ENCODE results near the gene RASAL2.

Gene RASAL2

DNA sequence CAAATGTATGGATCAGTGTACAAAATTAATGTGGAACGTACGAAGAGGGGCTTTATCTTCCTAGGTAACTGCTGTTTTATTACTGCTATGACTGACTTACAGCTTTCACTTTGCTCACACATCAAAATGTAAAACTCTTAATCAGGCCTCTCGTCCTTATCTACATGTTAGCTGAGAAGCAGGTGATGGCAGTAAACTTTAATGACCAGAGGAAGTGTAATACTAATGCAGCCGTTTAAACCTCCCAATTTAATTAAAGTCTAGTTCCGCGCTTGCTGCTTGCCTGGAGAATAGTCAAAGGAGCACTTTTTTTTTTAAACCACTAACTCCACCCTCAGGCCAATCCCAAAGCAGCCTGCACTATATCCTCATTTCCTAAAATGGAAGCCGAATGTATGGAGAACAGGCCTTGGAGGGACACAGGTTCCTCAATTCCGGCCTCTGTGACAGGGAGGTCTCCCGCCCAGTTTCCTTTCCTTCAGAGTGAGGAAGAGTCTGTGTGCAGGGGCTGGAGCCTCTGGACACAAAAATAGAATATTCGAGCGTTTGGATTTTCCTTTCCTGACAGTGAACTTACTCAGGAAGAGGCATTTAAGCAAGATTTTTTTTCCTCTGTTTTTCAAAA lies 36.7 kb upstream of the RASAL2 start:
- Histone ChIP-seq H3K27me3 (replicated peaks; ENCODE audit: control insufficient read depth, insufficient read depth, low read length) (no peaks in the 10 kb centered on the region; the same call in 1 of the 2 replicates), H3K4me3 (replicated peaks; ENCODE audit: low read depth, low read length) (no peak overlapping the region), H3K36me3 (ENCODE audit: control insufficient read depth, insufficient read depth, low read length) (no peaks in the 10 kb centered on the region)
- DNase-seq (ENCODE audit: extremely low read depth, insufficient read length) = no peak
- TF ChIP-seq, protein P1, sequence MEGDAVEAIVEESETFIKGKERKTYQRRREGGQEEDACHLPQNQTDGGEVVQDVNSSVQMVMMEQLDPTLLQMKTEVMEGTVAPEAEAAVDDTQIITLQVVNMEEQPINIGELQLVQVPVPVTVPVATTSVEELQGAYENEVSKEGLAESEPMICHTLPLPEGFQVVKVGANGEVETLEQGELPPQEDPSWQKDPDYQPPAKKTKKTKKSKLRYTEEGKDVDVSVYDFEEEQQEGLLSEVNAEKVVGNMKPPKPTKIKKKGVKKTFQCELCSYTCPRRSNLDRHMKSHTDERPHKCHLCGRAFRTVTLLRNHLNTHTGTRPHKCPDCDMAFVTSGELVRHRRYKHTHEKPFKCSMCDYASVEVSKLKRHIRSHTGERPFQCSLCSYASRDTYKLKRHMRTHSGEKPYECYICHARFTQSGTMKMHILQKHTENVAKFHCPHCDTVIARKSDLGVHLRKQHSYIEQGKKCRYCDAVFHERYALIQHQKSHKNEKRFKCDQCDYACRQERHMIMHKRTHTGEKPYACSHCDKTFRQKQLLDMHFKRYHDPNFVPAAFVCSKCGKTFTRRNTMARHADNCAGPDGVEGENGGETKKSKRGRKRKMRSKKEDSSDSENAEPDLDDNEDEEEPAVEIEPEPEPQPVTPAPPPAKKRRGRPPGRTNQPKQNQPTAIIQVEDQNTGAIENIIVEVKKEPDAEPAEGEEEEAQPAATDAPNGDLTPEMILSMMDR (IDR thresholded peaks at IDR 0.05; ENCODE audit: insufficient read depth, low read length, poor library complexity, severe bottlenecking) = no peak

DNA sequence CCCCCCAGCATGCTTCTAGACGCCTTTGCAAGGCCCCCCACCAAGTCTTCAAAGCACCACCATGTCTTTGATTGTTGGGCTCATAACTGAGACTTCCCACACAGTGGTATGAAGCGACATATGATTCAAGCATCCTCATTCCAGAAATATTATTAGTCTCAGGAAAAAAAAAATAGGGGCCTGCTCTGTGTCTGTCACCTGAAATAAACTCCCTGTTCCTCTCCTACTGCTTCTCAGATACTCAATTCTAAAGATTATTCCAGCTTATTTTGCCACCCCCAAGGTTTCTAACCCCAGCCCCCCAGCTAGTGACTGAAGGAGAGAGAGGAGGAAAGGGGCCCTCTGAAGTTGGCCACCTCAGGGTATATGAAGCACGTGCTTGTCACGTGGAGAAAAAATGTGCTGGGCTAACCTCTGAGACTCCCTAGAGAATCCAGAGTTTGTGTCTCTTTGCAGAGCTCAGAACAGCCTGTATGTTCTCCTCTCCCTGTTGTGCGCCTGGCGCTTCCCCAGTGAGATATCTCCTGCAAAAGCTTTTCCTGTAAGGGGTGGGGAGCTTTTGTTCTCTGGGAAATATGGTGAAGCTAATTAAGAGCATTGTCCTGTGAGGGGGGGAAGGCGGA lies 35.9 kb upstream of the RASAL2 start:
- no peak for DNase-seq (ENCODE audit: extremely low read depth, insufficient read length)
- Histone ChIP-seq H3K36me3 (ENCODE audit: control insufficient read depth, insufficient read depth, low read length) (no peaks in the 10 kb centered on the region), H3K4me3 (replicated peaks; ENCODE audit: low read depth, low read length) (no peak overlapping the region), H3K27me3 (replicated peaks; ENCODE audit: control insufficient read depth, insufficient read depth, low read length) (no peaks in the 10 kb centered on the region; the same call in 1 of the 2 replicates)
- TF ChIP-seq, protein P1 (IDR thresholded peaks at IDR 0.05; ENCODE audit: insufficient read depth, low read length, poor library complexity, severe bottlenecking) = no peak

DNA sequence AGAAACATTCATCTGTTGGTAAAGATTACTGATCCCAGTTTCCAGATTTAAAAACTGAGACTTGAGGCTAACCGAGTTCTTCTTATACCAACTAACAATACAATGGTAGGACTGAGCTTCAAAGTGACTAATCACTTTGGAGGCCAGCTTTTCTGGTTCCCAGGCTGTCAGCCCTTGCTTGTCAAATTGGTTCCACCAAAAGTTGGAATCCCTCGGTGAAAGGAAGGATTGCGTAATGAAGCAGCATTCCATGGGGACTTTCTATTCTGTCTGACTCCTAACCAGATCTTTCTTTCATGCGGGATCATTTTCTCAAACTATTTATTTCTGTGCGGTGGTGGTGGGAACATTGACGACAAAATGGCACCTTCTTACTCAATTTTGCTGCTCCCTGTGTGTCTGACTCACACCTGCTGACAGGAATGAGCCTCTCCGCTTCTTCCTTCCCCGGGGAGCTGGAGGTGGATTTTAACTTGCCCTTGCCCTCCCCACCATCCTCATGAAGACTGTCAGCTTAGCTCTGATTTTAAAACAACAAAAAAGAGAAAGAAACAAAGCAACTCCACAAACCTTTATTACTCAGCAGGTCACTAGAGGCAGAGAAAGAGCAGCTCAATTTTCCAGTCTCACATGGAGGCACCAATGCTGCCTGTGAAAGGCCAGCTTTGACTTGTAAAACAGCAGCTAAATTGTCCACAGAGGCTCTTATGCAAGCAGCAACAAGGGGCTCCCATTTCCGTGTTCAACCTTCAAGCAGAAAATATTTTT lies 32.9 kb upstream of the RASAL2 start:
- DNase-seq (ENCODE audit: extremely low read depth, insufficient read length) = no peak
- no peaks in the 10 kb centered on the region; the same call in 1 of the 2 replicates for H3K27me3 ChIP-seq (replicated peaks; ENCODE audit: control insufficient read depth, insufficient read depth, low read length)
- TF ChIP-seq, protein P1 (IDR thresholded peaks at IDR 0.05; ENCODE audit: insufficient read depth, low read length, poor library complexity, severe bottlenecking) = no peak
- no peaks in the 10 kb centered on the region for H3K36me3 ChIP-seq (ENCODE audit: control insufficient read depth, insufficient read depth, low read length)
- H3K4me3 ChIP-seq (replicated peaks; ENCODE audit: low read depth, low read length) = no peak overlapping the region

DNA sequence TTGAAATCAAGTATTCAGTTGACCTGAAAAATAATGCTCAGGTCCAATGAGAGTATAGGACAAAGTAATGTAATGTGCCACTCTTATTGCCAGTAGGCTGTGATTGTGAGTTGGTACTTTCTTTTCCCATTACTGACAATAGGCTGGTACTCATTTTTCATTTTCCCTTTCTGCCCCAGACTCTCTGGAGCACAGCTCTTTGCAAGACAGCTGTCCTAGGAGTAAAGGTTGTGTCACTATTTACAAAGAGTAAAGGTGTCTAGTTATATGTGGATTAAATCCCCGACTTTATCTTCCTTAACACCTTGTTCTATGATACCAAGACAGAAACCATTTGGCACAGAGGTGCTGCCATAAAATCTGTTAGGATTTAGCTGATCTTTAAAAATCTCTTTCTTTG lies 32.3 kb upstream of the RASAL2 start:
- no peak overlapping the region for H3K4me3 ChIP-seq (replicated peaks; ENCODE audit: low read depth, low read length)
- no peaks in the 10 kb centered on the region for H3K36me3 ChIP-seq (ENCODE audit: control insufficient read depth, insufficient read depth, low read length)
- TF ChIP-seq, protein P1 (IDR thresholded peaks at IDR 0.05; ENCODE audit: insufficient read depth, low read length, poor library complexity, severe bottlenecking) = no peak
- no peaks in the 10 kb centered on the region; the same call in 1 of the 2 replicates for H3K27me3 ChIP-seq (replicated peaks; ENCODE audit: control insufficient read depth, insufficient read depth, low read length)
- DNase-seq (ENCODE audit: extremely low read depth, insufficient read length) = no peak

DNA sequence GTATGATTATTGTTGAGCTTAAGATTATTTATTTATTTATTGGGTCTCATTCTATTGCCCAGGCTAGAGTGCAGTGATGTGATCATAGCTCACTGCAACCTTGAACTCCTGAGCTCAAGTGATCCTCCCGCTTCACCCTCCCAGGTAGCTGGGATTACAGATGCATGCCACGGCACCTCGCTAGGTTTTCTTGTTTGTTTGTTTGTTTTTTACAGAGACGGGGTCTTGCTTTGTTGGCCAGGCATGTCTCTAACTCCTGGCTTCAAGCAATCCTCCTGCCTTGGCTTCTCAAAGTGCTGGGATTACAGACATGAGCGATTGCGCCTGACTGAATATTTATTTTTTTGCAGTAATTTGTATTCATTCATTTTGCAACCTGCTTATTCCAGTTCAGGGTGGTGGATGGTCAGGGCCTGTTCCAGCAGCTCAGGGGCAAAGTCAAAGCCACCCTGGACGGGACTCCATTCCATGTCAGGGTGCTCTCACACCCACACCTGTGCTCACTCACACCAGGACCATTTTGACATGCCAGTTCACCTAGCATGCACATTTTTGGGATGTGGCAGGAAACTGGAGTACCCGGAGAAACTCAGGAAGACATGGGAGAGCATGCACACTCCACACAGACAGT lies 29.6 kb upstream of the RASAL2 start:
- no peaks in the 10 kb centered on the region for H3K36me3 ChIP-seq (ENCODE audit: control insufficient read depth, insufficient read depth, low read length)
- TF ChIP-seq, protein P1 (IDR thresholded peaks at IDR 0.05; ENCODE audit: insufficient read depth, low read length, poor library complexity, severe bottlenecking) = no peak
- H3K4me3 ChIP-seq (replicated peaks; ENCODE audit: low read depth, low read length) = no peak overlapping the region
- no peaks in the 10 kb centered on the region; the same call in 1 of the 2 replicates for H3K27me3 ChIP-seq (replicated peaks; ENCODE audit: control insufficient read depth, insufficient read depth, low read length)
- no peak for DNase-seq (ENCODE audit: extremely low read depth, insufficient read length)
